Heart left ventricle (tissue), 13 donors: ENCODE results near the gene UGT2B17.
"Not testable (repeated sequence)": the region's sequence is repeated elsewhere in the genome, so short reads cannot be mapped to it uniquely, and the experiment has no call there.

Experiments used
- CTCF ChIP-seq, 12 donors: fragments of 200-600 bp; sonication (generic) in 4 of 12; IDR thresholded peaks; one replicate each; pipeline versions ENCODE4 v1.5.0 to v1.8.0; 2018 to 2022; ENCODE audit warnings: antibody characterized with exemption in 12 of 12, mild to moderate bottlenecking in 5 of 12
- POLR2A ChIP-seq, 2 donors: fragments of 450-650 bp; IDR thresholded peaks; one replicate each; pipeline ENCODE4 v1.6.1; 2017; ENCODE audit warnings: antibody characterized with exemption in 2 of 2, mild to moderate bottlenecking in 2 of 2, moderate library complexity in 2 of 2
- donor health status: ischemic (EF 13 %, LVEDD 7.1; RV severe dilation, severe dysfunction).
- donor health status: DM: no; HTN: yes; CAD: no.
- donor health status: DM: no; HTN: no; CAD: no.
- donor health status: ischemic (EF 25% LVEDD 6.9; RV normal size, moderate dysfunction).
- donor health status: ischemic (EF 25% LVEDD 5.7; RV mildly dilated, moderate dysfunction).
- donor health status: ischemic (EF 35%, LVEDD 5.7; RV mildly dilated, moderate dysfunction).
- donor health status: nonischemic (EF 11% LVEDD 7.7; RV severe dilation, severe dysfunction).
- donor health status: DM: yes; HTN: yes; CAD: no.
- donor health status: PGD.
- donor health status: ischemic (EF 29% LVEDD 5.4; RV normal size, mild dysfunction).
- donor health status: nonischemic (EF 23%, LVEDD 6.1; RV moderate dilation, normal function).

DNA sequence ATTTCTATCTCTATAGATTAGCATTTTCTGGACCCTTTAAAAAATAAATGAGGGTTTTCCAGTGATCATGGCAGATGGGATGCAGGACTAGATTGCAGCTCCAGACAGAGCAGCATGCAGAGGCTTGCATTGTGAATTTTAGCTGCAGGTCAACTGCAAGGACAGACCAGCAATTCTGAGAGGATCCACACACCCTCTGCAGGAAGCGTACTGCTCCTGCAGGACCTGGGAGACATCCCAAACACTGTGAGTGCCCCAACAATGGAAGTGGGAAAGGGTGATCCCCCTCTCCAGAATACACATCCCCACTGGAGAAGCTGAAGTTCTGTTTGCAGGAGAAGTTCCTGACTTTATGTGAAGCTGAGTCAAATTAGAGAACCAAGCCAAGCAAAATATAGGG is 7.1 kb downstream of the UGT2B17 start:
- not testable (repeated sequence) for TF ChIP-seq CTCF, POLR2A (IDR thresholded peaks at IDR 0.05)
